ENCODE data around the gene HECTD4.

Gene HECTD4

DNA sequence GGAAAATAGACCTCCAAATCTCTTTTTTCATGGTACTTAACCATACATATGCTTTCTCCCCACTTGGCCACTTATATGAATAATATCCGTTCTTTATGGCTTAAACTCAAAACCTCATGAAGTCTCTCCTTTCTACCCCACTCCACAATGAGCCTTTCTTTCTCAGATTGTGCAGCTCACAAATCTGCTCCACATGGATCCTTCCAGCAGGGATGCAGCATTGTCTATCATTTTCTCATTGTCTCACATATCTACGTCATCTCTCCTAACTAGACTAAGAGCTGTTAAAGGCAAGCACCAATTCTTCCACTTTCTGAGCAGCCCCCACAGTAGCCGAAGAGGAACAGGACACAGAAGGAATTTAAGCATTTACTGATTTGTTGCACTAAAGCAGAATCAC lies 106.4 kb downstream of the HECTD4 start:
- no peak overlapping the region for H3K4me3 ChIP-seq (ENCODE audit: low read depth, low read length)
- TF ChIP-seq, protein P1, sequence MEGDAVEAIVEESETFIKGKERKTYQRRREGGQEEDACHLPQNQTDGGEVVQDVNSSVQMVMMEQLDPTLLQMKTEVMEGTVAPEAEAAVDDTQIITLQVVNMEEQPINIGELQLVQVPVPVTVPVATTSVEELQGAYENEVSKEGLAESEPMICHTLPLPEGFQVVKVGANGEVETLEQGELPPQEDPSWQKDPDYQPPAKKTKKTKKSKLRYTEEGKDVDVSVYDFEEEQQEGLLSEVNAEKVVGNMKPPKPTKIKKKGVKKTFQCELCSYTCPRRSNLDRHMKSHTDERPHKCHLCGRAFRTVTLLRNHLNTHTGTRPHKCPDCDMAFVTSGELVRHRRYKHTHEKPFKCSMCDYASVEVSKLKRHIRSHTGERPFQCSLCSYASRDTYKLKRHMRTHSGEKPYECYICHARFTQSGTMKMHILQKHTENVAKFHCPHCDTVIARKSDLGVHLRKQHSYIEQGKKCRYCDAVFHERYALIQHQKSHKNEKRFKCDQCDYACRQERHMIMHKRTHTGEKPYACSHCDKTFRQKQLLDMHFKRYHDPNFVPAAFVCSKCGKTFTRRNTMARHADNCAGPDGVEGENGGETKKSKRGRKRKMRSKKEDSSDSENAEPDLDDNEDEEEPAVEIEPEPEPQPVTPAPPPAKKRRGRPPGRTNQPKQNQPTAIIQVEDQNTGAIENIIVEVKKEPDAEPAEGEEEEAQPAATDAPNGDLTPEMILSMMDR (IDR thresholded peaks at IDR 0.05; ENCODE audit: borderline replicate concordance, insufficient read depth, low read depth, low read length) = no peak

DNA sequence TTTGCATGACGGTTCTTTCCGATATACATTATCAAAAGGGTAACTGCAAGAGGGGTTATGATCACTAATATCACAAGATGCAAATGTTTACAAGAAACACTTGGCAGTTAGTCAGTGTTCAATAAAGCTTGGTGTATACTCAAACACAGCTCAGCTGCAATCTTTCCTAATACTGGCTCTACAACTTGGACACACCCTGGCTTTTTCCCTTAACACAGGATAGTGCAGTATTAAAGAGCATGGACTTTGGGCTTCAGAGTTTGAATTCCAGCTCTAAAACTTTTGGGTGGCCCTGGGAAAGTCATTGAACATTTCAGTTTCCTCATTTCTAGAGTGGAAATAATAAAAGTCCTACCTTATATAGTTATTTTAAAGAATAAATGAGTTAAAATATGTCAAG lies 107.0 kb downstream of the HECTD4 start:
- H3K4me3 ChIP-seq (ENCODE audit: low read depth, low read length) = no peak overlapping the region
- TF ChIP-seq, protein P1 (IDR thresholded peaks at IDR 0.05; ENCODE audit: borderline replicate concordance, insufficient read depth, low read depth, low read length) = no peak

DNA sequence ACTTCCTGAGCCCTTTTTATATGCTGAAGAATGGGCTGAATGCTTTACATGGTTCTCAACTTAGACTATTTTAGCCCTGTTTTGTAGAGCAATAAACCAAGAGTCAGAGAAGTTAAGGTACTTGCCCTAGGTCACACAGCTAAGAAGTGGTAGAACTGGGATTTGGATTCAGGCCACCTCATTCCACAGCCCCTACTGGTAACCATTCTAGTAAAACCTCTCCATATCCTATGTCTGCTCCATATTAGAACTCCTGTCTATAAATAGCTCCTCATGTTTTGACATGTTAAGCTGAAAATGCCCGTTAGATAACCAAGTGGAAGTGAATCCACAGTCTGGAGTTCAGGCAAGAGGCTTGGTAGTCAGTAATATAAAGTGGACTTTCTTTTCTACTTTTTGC lies 111.6 kb downstream of the HECTD4 start:
- no peak overlapping the region for H3K4me3 ChIP-seq (ENCODE audit: low read depth, low read length)
- TF ChIP-seq, protein P1 (IDR thresholded peaks at IDR 0.05; ENCODE audit: borderline replicate concordance, insufficient read depth, low read depth, low read length) = no peak

DNA sequence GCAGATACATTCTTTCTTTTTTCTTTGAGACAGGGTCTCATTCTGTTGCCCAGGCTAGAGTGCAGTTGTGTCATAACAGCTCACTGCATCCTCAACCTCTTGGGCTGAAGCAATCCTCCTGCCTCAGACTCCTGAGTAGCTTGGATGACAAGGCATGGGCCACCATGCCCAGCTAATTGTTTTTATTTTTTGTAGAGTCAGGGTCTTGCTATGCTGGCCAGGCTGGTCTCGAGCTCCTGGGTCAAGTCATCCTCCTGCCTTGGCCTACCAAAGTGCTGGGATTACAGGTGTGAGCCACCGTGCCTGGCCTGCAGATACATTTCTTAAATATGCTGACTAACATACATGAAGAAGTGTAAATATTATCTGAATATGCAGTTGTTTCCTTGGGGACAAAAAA lies 115.8 kb downstream of the HECTD4 start:
- no peak overlapping the region for H3K4me3 ChIP-seq (ENCODE audit: low read depth, low read length)
- TF ChIP-seq, protein P1 (IDR thresholded peaks at IDR 0.05; ENCODE audit: borderline replicate concordance, insufficient read depth, low read depth, low read length) = no peak

DNA sequence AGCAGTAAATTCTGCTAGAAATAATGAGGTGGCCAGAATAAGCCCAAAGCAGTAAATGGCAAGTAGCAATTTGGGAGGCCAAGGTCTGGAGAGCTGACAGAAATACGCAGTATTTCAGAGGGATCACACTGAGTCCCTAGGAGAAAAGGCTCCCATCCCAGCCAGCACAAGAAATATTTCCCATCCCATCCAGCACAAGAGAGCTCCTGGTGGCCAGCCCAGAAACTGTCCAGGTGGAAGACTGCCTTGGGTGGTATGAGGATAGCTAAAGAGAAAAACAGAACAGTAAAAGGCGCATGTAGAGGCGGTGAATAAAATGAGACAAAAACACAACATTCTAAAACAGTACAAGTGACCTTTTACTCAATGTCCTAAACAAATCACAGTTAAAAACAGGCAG lies 120.7 kb downstream of the HECTD4 start:
- H3K4me3 ChIP-seq (ENCODE audit: low read depth, low read length) = no peak overlapping the region
- TF ChIP-seq, protein P1 (IDR thresholded peaks at IDR 0.05; ENCODE audit: borderline replicate concordance, insufficient read depth, low read depth, low read length) = 0 out of 2 replicates have a peak, but pooled peaks have one; percentile 7

DNA sequence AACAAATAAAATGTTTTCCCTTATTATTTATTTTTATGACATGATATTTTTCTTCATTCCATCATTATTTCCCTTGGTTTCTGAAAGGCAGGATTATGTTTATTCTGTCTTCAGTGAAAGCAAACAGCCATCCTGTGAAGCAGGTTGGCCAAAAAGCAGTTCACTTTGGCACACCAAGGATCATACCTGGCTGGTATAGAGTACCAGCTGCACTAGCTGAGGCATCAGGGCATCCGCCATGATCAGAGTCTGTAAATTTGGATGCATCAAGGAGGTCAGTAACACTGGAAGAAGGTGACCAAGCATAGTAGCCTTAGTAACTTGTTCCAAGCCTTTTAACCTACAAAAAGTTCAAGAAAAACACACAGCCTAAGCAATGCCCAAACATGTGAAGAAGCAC lies 123.3 kb downstream of the HECTD4 start:
- H3K4me3 ChIP-seq (ENCODE audit: low read depth, low read length) = no peak overlapping the region
- TF ChIP-seq, protein P1 (IDR thresholded peaks at IDR 0.05; ENCODE audit: borderline replicate concordance, insufficient read depth, low read depth, low read length) = no peak

DNA sequence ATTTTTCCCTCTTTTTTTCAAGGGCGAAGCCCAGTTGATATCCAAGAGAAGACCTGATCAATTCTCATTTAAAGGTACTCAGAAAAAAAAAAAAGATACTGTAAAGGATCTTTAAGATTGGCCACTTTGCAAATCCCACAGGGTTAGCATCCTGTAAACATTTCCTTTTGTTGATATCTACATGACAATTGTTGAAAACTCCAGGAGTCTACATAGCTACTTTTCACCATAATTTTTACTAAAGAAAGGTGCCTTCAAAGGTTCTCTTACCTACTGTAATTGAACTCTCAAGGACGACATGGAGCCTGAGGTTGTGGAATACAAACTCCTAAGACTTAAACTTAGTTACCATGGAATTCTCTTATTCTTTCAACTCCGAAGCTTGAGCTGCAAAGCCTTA lies 125.5 kb downstream of the HECTD4 start:
- no peak overlapping the region for H3K4me3 ChIP-seq (ENCODE audit: low read depth, low read length)
- TF ChIP-seq, protein P1 (IDR thresholded peaks at IDR 0.05; ENCODE audit: borderline replicate concordance, insufficient read depth, low read depth, low read length) = no peak
